Psoas muscle (tissue), 8 donors: ENCODE results near the gene TEFM. TPM values are rescaled to one million over a fixed set of nuclear protein-coding genes. Genes with fewer than 3 reads are reported as not detected.

Experiments
- ATAC-seq, 4 donors: fragments of 200-7000 bp; cut with Tn5 transposase; one replicate each; pipeline ENCODE4 v1.9.1; 2020; ENCODE audit warnings: moderate library complexity in 3 of 4, mild to moderate bottlenecking in 2 of 4
- DNase-seq, 2 donors: peaks; one replicate each; pipeline ENCODE4 v3.0.0-alpha.2; 2020
- H3K27ac ChIP-seq: fragments of 200-600 bp; one replicate; pipeline ENCODE4 v1.8.0; 2022
- H3K27me3 ChIP-seq, 3 donors: fragments of 200-600 bp in 1 of 3; one replicate each; pipeline versions ENCODE4 v1.6.1 to v1.8.0; 2013 to 2022; ENCODE audit warnings: low read length in 2 of 3, mild to moderate bottlenecking in 2 of 3, moderate library complexity in 1 of 3; ENCODE audit not compliant: insufficient read depth in 3 of 3
- H3K36me3 ChIP-seq, 2 donors: fragments of 200-600 bp in 1 of 2; one replicate each; pipeline versions ENCODE4 v1.6.1 to v1.8.0; 2013 to 2022; ENCODE audit warnings: low read depth in 1 of 2, mild to moderate bottlenecking in 1 of 2, moderate library complexity in 1 of 2; ENCODE audit not compliant: insufficient read depth in 1 of 2
- H3K4me1 ChIP-seq: fragments of 200-600 bp; one replicate; pipeline ENCODE4 v1.8.0; 2022
- H3K4me3 ChIP-seq: fragments of 200-600 bp; one replicate; pipeline ENCODE4 v1.8.0; 2022; ENCODE audit warnings: mild to moderate bottlenecking
- H3K9me3 ChIP-seq: fragments of 200-600 bp; one replicate; pipeline ENCODE4 v1.8.0; 2022
- WGBS, 3 donors: extraction: QIAGEN DNeasy Blood & Tissue Kit; methylation state at CpG; one replicate each; pipeline versions ENCODE4 v1.1.6 to v1.1.7; 2013; 5-methylcytosine and 5-hydroxymethylcytosine counted together
- intact Hi-C, 2 donors: fragments of 100-400 bp; cut with DNase I; formaldehyde crosslinking; loops; one replicate each; pipeline versions ENCODE4 v1.11.0 to v1.14.2; 2022
- polyA plus RNA-seq, 3 donors: library from polyadenylated mRNA; stranded (reverse); fragments of 200-250 nt; gene quantifications; one replicate each; pipeline ENCODE4 v1.2.3, GENCODE V29; 2013
- total RNA-seq, 4 donors: library from RNA; stranded (reverse); fragmentation: NEBNext Ultra II Directional in 2 of 4; extraction: Animal tissue kit (Norgen Biotek cat#: 25700) in 2 of 4; gene quantifications; one replicate each; pipeline versions ENCODE4 v1.2.1 to v1.2.4, GENCODE V29; 2021 to 2023
- TF ChIP-seq, protein P1 (sequence below): fragments of 200-600 bp; IDR thresholded peaks from one replicate; pipeline ENCODE4 v1.8.0; 2022; ENCODE audit warnings: antibody characterized with exemption
- donor health status: healthy with polysubstance abuse.
- donor health status: DM: no; HTN: no; CAD: no; lungs with moderate emphysema.
- donor health status: Bipolar disorder and iron deficiency.
- donor health status: healthy.
- donor health status: DM: yes; HTN: yes; CAD: no.
- donor health status: DM: no; HTN: no; CAD: no.
- donor health status: DM: no; HTN: no; CAD: no.
- donor health status: DM: yes; HTN: yes; CAD: no.

The TEFM gene
- total and polyA plus RNA-seq, 7 donors, result 8.0 to 37.0 (median 10.9) TPM

DNA sequence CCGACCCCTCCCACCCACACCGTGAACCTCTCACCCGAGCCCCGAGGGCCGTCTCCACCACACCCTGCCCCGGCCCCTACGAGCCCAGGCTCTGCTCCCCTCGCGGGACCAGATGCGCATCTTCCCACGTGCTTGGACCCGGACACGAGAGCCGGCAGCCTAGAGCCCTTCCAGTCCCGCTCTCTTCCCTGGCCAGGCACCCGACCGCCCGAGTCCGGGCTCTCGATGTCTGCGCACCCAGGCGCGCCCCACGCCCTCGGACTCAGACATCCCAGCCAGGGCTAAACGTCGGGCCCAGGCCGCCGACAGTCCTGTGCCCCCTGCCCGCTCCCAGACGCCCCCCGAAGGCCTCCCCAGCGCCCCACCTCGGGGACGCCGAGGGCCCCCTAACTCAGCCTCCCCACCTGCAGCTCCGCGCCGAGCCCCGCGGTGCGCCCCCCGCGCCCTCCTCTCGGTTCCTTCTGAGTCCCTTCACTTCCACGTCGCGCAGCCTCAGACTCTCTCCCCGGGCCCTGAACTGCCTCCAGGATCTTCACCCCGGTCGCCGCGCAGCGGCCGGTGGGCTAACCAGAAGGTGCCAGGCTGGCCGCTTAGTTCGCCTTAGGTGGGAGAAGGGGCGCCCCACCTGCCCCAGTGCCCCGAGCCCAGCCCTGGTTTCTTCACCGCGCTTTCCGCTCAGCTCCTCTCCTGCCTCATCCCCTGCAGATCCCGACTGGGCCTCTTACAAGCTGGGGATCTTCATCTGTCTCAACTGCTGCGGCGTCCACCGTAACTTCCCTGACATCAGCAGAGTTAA is 16.4 kb upstream of the TEFM start:
- Histone ChIP-seq H3K4me1 (peaks cover 5% of the 10 kb centered on the region), H3K27ac (no peak overlapping the region), H3K4me3 (peak overlapping the region; percentile 71), H3K9me3 (no peaks in the 10 kb centered on the region), H3K36me3 (no peaks in the 10 kb centered on the region), H3K27me3 (peaks cover 0 to 55% (median 15%) of the 10 kb centered on the region in 3 donors)
- DNase-seq, result peak; percentile 20 to 51
- peak in 1 of 4 donors; percentile 46 for ATAC-seq
- TF ChIP-seq, protein P1, sequence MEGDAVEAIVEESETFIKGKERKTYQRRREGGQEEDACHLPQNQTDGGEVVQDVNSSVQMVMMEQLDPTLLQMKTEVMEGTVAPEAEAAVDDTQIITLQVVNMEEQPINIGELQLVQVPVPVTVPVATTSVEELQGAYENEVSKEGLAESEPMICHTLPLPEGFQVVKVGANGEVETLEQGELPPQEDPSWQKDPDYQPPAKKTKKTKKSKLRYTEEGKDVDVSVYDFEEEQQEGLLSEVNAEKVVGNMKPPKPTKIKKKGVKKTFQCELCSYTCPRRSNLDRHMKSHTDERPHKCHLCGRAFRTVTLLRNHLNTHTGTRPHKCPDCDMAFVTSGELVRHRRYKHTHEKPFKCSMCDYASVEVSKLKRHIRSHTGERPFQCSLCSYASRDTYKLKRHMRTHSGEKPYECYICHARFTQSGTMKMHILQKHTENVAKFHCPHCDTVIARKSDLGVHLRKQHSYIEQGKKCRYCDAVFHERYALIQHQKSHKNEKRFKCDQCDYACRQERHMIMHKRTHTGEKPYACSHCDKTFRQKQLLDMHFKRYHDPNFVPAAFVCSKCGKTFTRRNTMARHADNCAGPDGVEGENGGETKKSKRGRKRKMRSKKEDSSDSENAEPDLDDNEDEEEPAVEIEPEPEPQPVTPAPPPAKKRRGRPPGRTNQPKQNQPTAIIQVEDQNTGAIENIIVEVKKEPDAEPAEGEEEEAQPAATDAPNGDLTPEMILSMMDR, result no peak
- intact Hi-C loops, result no loop called here
- 1 to 3% (median 2%) methylated on average over 41 to 66 of the region's 66 CpGs for WGBS, 3 donors

DNA sequence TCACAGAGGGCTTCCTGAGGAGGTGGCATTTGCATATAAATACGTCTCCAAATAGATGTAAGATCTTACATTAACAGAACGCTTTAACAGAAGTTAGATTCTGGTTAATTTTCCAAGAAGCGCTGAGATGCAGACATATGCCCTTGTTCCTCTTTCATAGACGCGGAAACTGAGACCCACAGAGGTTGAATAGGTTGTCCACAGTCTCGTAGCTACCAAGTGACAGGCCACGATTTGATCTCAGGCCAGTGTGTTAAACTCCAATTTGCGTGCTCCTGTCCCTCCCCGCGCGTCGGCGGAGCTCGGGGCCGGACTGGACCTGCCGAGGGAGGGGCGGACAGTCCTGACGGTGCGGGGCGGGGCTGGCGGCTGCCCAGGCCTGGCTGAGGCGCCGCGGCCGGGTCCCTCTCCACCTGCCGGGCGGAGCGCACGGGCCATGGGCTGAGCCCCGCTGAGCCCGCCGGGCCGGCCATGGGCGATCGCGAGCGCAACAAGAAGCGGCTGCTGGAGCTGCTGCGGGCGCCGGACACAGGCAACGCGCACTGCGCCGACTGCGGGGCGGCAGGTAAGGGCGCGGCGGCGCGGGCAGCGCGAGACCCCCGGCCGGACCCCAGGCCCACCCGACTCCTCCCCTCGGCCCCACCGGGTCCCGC is 15.6 kb upstream of the TEFM start, which contains the start of gene ADAP2:
Gene ADAP2 (plus strand): TSS at position 402 of the 653 bp plus-strand sequence. CDS start 70 bp downstream, at position 472.
- H3K27ac ChIP-seq, result no peak within 1 kb of the TSS
- 3 to 5% (median 4%) methylated on average over 35 to 60 of the region's 60 CpGs for WGBS, 3 donors
- ATAC-seq (peak; percentile 34 to 66 (median 56)), DNase-seq (peak; percentile 59 to 64)
- peaks cover 5% of the 10 kb centered on the region for H3K4me1 ChIP-seq
- H3K9me3 ChIP-seq, result no peaks in the 10 kb centered on the region
- H3K4me3 ChIP-seq, result peak within 1 kb of the TSS; percentile 71
- H3K36me3 ChIP-seq, result no peaks in the 10 kb centered on the region
- H3K27me3 ChIP-seq, result peaks cover 0 to 49% (median 15%) of the 10 kb centered on the region in 3 donors
- TF ChIP-seq, protein P1, result no peak
- intact Hi-C loops, result no loop called here

DNA sequence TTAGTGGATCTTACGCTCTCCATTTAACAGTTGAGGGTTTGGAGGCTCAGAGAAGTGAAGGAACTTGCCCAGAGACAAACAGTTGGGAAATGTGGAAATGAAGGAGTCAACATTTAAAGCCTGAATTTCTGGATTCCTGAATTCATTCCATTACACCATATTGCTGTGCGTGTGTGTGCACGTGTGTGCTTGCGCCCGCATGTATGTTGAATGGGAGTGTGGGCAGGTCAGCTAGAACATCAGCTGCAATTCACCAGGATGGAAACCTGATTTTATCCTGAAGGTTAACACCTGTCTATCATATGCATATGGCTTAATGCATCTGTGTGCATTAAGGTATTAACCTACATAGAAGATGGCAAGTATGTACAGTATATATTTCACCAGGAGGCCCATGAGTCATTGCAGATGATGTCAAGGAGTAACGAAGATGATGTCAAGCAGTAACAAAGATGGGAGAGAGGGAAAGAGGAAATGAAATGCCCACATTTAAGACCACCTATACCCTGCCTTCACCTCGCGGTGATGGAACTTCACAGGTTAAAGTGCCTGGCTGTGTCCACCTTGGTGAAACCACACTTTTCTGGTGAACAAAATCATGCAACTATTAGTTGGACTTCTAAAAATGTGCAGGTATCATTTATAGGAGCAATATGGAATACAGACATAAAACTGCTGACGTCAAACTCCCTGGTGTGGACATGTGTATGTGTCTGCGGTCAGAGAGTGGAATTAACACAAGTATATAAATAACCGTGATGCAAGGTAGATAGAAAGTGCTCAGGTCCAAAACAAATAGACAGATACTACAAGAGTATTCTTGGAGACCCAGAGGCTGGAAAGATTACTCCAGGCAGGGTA is 14.9 kb upstream of the TEFM start:
- H3K36me3 ChIP-seq, result no peaks in the 10 kb centered on the region
- TF ChIP-seq, protein P1, result no peak
- peaks cover 0 to 43% (median 12%) of the 10 kb centered on the region in 3 donors for H3K27me3 ChIP-seq
- peak overlapping the region; percentile 71 for H3K4me3 ChIP-seq
- DNase-seq (no peak), ATAC-seq (no peak)
- 79 to 80% (median 80%) methylated on average over 11 of the region's 11 CpGs for WGBS, 3 donors
- H3K27ac ChIP-seq, result no peak overlapping the region
- no peaks in the 10 kb centered on the region for H3K9me3 ChIP-seq
- intact Hi-C loops, result no loop called here
- H3K4me1 ChIP-seq, result peaks cover 5% of the 10 kb centered on the region

DNA sequence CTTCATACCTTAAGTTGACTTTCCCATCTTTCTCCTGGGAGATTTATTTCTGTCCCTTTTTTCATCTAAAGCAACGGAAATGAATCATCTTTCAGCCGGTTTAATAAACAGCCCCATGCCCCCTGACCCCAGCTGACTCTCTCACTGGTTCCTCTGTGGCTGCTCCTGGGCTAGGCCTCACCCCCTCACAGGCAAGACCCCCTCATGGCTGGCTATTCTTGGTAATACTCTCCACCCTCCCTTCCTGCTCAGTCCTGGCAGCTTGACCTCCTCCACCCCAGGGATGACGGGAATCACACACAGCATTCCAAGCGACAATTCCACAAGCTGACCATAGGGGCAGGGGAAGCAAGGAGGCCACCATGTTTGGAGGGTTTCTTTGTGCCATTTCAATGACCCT is 14.2 kb upstream of the TEFM start:
- Histone ChIP-seq H3K4me1 (peaks cover 5% of the 10 kb centered on the region), H3K9me3 (no peaks in the 10 kb centered on the region), H3K4me3 (no peak overlapping the region), H3K27ac (no peak overlapping the region), H3K27me3 (peaks cover 0 to 37% (median 12%) of the 10 kb centered on the region in 3 donors), H3K36me3 (no peaks in the 10 kb centered on the region)
- ATAC-seq, result no peak
- 34 to 47% (median 41%) methylated on average over 4 of the region's 4 CpGs for WGBS, 3 donors
- intact Hi-C loops, result no loop called here
- TF ChIP-seq, protein P1, result no peak
- DNase-seq, result peak; percentile 26 to 51
